D721Med (cell line): ENCODE results near the gene MAD1L1.

Experiments used
- DNase-seq: peaks from one replicate; pipeline ENCODE4 v3.0.0; 2011; ENCODE audit warnings: low spot score; ENCODE audit not compliant: insufficient read length
- FAIRE-seq: peaks from 2 replicates; lab custom pipeline; 2011; peaks lifted over from hg19 to GRCh38; lab: Jason Lieb, UNC
- TF ChIP-seq, protein P1 (sequence below): IDR thresholded peaks from 2 replicates; pipeline ENCODE4 v1.5.1; 2012; ENCODE audit warnings: mild to moderate bottlenecking, control low read depth; ENCODE audit not compliant: insufficient read depth; ENCODE audit errors: missing control alignments

Gene MAD1L1

GRCh38 chr7:2095436-2095835 is 137.3 kb downstream of the MAD1L1 start:
- FAIRE-seq = no peak
- TF ChIP-seq, protein P1, sequence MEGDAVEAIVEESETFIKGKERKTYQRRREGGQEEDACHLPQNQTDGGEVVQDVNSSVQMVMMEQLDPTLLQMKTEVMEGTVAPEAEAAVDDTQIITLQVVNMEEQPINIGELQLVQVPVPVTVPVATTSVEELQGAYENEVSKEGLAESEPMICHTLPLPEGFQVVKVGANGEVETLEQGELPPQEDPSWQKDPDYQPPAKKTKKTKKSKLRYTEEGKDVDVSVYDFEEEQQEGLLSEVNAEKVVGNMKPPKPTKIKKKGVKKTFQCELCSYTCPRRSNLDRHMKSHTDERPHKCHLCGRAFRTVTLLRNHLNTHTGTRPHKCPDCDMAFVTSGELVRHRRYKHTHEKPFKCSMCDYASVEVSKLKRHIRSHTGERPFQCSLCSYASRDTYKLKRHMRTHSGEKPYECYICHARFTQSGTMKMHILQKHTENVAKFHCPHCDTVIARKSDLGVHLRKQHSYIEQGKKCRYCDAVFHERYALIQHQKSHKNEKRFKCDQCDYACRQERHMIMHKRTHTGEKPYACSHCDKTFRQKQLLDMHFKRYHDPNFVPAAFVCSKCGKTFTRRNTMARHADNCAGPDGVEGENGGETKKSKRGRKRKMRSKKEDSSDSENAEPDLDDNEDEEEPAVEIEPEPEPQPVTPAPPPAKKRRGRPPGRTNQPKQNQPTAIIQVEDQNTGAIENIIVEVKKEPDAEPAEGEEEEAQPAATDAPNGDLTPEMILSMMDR = no peak
- no peak for DNase-seq

- TF ChIP-seq, protein P1 = no peak
- DNase-seq (no peak), FAIRE-seq (no peak)
Measured at GRCh38 chr7:2094454-2095045, 138.2 kb downstream of the MAD1L1 start.

GRCh38 chr7:2093843-2094220 is 138.9 kb downstream of the MAD1L1 start:
- TF ChIP-seq, protein P1 = no peak
- DNase-seq (no peak), FAIRE-seq (no peak)

GRCh38 chr7:2093215-2093842 is 139.4 kb downstream of the MAD1L1 start:
- TF ChIP-seq, protein P1 = no peak
- DNase-seq = no peak
- FAIRE-seq = no peak

DNA sequence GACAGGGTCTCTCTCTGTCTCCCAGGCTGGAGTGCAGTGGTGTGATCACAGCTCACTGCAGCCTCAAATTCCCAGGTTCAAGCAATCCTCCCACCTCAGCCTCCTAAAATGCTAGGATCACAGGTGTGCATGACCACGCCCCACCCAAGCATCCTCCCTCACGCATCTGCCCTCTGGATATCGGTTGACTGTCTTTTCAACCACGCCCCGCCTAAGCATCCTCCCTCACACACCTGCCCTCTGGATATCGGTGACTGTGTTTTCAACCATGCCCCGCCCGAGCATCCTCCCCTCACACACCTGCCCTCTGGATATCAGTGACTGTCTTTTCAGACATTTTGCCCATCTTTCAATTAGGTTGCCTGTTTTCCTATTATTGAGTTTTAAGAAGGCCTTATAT is 140.5 kb downstream of the MAD1L1 start:
- DNase-seq (no peak), FAIRE-seq (no peak)
- TF ChIP-seq, protein P1 = no peak

GRCh38 chr7:2090526-2091520 is 141.9 kb downstream of the MAD1L1 start:
- DNase-seq (no peak), FAIRE-seq (no peak)
- TF ChIP-seq, protein P1 = no peak
